ENCODE measurements around the gene MBNL2. TPM values are rescaled to one million over a fixed set of nuclear protein-coding genes. Genes with fewer than 3 reads are reported as not detected.

MBNL2 gene
- total RNA-seq, 2 donors from 2014 or later, result 14.9 to 26.9 TPM

DNA sequence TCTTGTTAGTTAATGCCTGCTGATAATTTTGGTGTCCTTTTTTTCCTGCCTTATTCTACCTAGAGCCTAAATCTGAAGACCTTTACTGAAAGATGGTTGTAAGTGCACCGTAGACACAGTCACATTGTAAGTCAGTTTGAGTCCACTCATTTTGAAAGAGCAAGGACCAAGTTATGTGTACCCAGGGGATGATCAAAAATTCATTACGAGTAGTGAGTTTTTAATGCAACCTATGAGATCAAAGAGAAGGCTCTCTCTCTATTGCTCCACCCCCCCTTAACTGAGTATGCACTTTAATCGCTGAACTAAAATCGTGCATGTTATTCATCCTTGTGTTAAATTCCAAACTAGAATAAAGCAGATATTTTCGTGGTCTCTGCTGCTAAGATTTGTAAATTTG lies 213.7 kb downstream of the MBNL2 start:
- Mint-ChIP-seq H3K36me3 (ENCODE audit: insufficient read depth in 2 of 2) (peaks cover 1 to 2% of the 10 kb centered on the region in 2 donors), H3K27me3 (ENCODE audit: low read depth) (no peaks in the 10 kb centered on the region), H3K4me1 (ENCODE audit: low read depth) (peaks cover 26% of the 10 kb centered on the region), H3K9me3 (no peaks in the 10 kb centered on the region), H3K27ac (peak overlapping the region; percentile 78), H3K4me3 (peak overlapping the region; percentile 90 to 95)
- DNase-seq (no peak), ATAC-seq (replicated peaks in 1 of 2) (peak in 1 of 2 donors; percentile 6)

DNA sequence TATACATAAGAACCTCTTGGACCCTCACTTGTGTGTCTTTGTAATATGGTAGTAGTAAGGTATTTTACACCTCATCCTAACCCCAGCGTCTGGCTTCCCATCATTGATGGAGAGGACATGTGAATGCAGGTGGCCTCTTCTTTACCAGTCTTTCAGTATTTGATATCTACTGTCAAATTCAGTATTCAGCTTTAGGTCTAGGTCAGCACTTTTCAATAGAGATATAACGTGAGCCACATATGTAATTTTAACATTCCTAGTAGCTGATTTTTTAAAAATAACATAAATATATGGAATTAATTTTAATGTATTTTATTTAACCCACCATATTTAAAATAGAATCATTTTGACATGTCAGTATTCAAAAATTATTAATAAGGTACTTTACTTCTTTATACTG lies 214.7 kb downstream of the MBNL2 start:
- Mint-ChIP-seq H3K4me3 (peak overlapping the region in 1 of 2 donors; percentile 95), H3K9me3 (no peaks in the 10 kb centered on the region), H3K27ac (no peak overlapping the region), H3K4me1 (ENCODE audit: low read depth) (peaks cover 21% of the 10 kb centered on the region), H3K36me3 (ENCODE audit: insufficient read depth in 2 of 2) (peaks cover 1 to 2% of the 10 kb centered on the region in 2 donors), H3K27me3 (ENCODE audit: low read depth) (no peaks in the 10 kb centered on the region)
- DNase-seq (no peak), ATAC-seq (replicated peaks in 1 of 2) (no peak)

- H3K27ac Mint-ChIP-seq, result no peak overlapping the region
- peaks cover 0 to 2% of the 10 kb centered on the region in 2 donors for H3K36me3 Mint-ChIP-seq (ENCODE audit: insufficient read depth in 2 of 2)
- DNase-seq (no peak), ATAC-seq (replicated peaks in 1 of 2) (no peak)
- no peak overlapping the region for H3K4me3 Mint-ChIP-seq
- no peaks in the 10 kb centered on the region for H3K27me3 Mint-ChIP-seq (ENCODE audit: low read depth)
- H3K9me3 Mint-ChIP-seq, result no peaks in the 10 kb centered on the region
- peaks cover 13% of the 10 kb centered on the region for H3K4me1 Mint-ChIP-seq (ENCODE audit: low read depth)
These were observed 215.6 kb downstream of the MBNL2 start for GRCh38 chr13:97437729-97438128.

DNA sequence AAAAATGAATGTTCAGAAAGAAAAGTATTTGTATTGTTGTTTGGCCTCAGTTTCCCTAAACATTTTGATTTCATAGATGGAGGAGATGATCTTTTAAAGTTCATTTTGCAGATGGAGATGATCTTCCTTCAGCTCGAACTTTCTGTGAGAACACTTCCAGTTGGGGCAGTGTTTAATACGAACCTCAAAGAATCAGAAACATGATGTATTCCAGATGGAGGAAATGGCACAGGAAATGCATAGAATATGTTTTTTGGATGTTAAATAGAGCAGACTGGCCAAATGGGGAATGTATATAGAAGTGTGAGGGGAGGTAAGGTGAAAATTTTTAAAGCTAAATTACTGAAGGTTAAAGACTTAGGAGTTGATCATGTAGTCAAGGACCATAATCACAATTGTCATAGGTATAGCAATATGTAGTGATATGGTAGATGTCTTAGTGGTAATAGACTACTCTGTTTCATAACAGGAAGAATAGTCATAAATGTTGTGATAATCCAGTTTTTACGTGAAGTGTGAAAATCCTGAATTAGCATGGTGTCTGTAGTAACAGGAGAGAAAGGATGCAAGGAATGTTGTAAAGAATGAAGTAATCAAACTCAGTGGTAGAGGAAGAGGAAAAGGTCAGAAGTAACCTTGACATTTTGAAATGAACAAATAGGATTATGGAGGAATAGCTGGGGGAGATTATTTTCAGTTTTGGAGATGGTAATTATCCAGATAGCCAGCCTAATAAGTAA lies 216.9 kb downstream of the MBNL2 start:
- ATAC-seq (replicated peaks in 1 of 2) (no peak), DNase-seq (no peak)
- no peaks in the 10 kb centered on the region for H3K9me3 Mint-ChIP-seq
- peaks cover 13% of the 10 kb centered on the region for H3K4me1 Mint-ChIP-seq (ENCODE audit: low read depth)
- H3K27me3 Mint-ChIP-seq (ENCODE audit: low read depth), result no peaks in the 10 kb centered on the region
- H3K4me3 Mint-ChIP-seq, result no peak overlapping the region
- H3K36me3 Mint-ChIP-seq (ENCODE audit: insufficient read depth in 2 of 2), result peaks cover 0 to 2% of the 10 kb centered on the region in 2 donors
- no peak overlapping the region for H3K27ac Mint-ChIP-seq

DNA sequence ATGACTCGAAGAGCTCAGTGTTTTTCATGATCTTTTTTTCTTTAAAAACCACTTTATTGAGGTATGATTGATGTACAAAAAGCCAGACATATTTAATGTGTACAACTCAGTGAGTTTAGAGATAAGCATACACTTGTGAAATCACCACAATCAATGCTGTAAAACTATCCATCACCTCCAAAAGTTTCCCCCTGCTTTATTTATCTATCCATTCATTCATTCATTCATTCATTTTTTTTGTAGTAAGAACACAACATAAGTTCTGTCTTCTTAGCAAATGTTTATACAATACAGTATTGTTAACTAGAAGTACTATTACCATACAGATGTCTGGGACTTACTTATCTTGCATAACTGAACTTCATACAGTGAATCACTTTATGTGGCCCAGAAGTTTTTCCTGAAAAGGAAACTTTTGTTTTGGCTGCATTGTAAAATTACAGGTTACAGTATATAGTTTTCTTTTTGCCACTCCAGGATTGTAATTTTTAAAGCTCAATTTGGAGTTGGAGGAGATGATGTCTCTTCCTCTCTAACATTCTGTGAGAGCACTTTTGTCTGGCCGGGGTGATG lies 218.6 kb downstream of the MBNL2 start:
- H3K9me3 Mint-ChIP-seq, result no peaks in the 10 kb centered on the region
- no peak overlapping the region for H3K4me3 Mint-ChIP-seq
- peaks cover 11% of the 10 kb centered on the region for H3K4me1 Mint-ChIP-seq (ENCODE audit: low read depth)
- ATAC-seq (replicated peaks in 1 of 2), result no peak
- peaks cover 0 to 1% of the 10 kb centered on the region in 2 donors for H3K36me3 Mint-ChIP-seq (ENCODE audit: insufficient read depth in 2 of 2)
- no peaks in the 10 kb centered on the region for H3K27me3 Mint-ChIP-seq (ENCODE audit: low read depth)
- no peak for DNase-seq
- H3K27ac Mint-ChIP-seq, result no peak overlapping the region

DNA sequence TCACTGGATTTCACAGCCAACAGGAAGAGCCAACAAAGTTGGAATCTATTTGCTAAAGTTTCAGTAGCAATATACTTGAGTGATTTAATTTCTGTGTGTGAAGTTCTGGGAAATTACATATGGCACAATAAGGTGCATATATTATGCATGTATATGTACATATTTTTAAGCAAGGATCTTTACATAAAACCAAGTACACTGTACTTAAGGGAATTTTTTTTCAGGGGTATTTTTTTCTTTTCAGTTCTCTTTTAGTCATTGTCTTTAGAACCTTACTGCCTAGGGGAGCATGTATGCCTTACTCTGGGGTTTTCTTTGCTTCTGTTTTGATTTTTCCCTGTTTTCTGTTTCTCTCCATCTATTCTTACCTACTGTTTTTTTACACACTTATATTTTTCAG lies 219.2 kb downstream of the MBNL2 start:
- no peaks in the 10 kb centered on the region for H3K36me3 Mint-ChIP-seq (ENCODE audit: insufficient read depth in 2 of 2)
- peaks cover 4% of the 10 kb centered on the region for H3K4me1 Mint-ChIP-seq (ENCODE audit: low read depth)
- no peaks in the 10 kb centered on the region for H3K9me3 Mint-ChIP-seq
- H3K27ac Mint-ChIP-seq, result no peak overlapping the region
- ATAC-seq (replicated peaks in 1 of 2) (no peak), DNase-seq (no peak)
- H3K27me3 Mint-ChIP-seq (ENCODE audit: low read depth), result no peaks in the 10 kb centered on the region
- H3K4me3 Mint-ChIP-seq, result peak overlapping the region in 1 of 2 donors; percentile 31

Other genes starting within 250 kb of the MBNL2 start
- not detected for gene OXGR1, start 227.9 kb upstream of the MBNL2 start, total RNA-seq
- gene RAP2A, start 211.8 kb downstream of the MBNL2 start, total RNA-seq, result 10 to 100 TPM; 24.9 to 33.5 TPM